GM19328 (cell line): ENCODE results near the gene TMEM132E.

ENCODE experiments used
- ATAC-seq: cut with Tn5 transposase; IDR thresholded peaks from one replicate; pipeline ENCODE4 v1.9.1; 2021; ENCODE audit warnings: mild to moderate bottlenecking, moderate library complexity; ENCODE audit not compliant: unreplicated experiment

The TMEM132E gene

GRCh38 chr17:34654276-34654880 lies 75.0 kb downstream of the TMEM132E start:
- no peak for ATAC-seq

GRCh38 chr17:34654881-34655276 lies 75.5 kb downstream of the TMEM132E start:
- no peak for ATAC-seq

GRCh38 chr17:34656801-34657200 lies 77.4 kb downstream of the TMEM132E start:
- ATAC-seq: no peak

GRCh38 chr17:34658811-34659560 lies 79.6 kb downstream of the TMEM132E start:
- no peak for ATAC-seq

GRCh38 chr17:34663714-34664113 lies 84.3 kb downstream of the TMEM132E start:
- no peak for ATAC-seq

- ATAC-seq: no peak
Observed at GRCh38 chr17:34665150-34665806, 85.9 kb downstream of the TMEM132E start.

GRCh38 chr17:34665819-34666763 lies 86.7 kb downstream of the TMEM132E start:
- ATAC-seq: no peak

- ATAC-seq: no peak
Observed at GRCh38 chr17:34667656-34668055, 88.3 kb downstream of the TMEM132E start.

- no peak for ATAC-seq
Observed at GRCh38 chr17:34668206-34668605, 88.8 kb downstream of the TMEM132E start.

- ATAC-seq: no peak
Observed at GRCh38 chr17:34669511-34669910, 90.1 kb downstream of the TMEM132E start.

- no peak for ATAC-seq
Observed at GRCh38 chr17:34670618-34671017, 91.2 kb downstream of the TMEM132E start.

- no peak for ATAC-seq
Observed at GRCh38 chr17:34671191-34671590, 91.8 kb downstream of the TMEM132E start.

GRCh38 chr17:34672176-34672785 lies 92.9 kb downstream of the TMEM132E start:
- no peak for ATAC-seq

- ATAC-seq: no peak
Observed at GRCh38 chr17:34673516-34673915, 94.1 kb downstream of the TMEM132E start.

GRCh38 chr17:34673995-34674890 lies 94.9 kb downstream of the TMEM132E start:
- ATAC-seq: no peak

- no peak for ATAC-seq
Observed at GRCh38 chr17:34675143-34675542, 95.8 kb downstream of the TMEM132E start.

GRCh38 chr17:34675605-34676004 lies 96.2 kb downstream of the TMEM132E start:
- no peak for ATAC-seq

- no peak for ATAC-seq
Observed at GRCh38 chr17:34680151-34680550, 100.8 kb downstream of the TMEM132E start.

GRCh38 chr17:34682305-34682704 lies 102.9 kb downstream of the TMEM132E start:
- ATAC-seq: no peak

GRCh38 chr17:34683390-34683789 lies 104.0 kb downstream of the TMEM132E start:
- no peak for ATAC-seq
